ENCODE data around the gene PRIMA1.

DNA sequence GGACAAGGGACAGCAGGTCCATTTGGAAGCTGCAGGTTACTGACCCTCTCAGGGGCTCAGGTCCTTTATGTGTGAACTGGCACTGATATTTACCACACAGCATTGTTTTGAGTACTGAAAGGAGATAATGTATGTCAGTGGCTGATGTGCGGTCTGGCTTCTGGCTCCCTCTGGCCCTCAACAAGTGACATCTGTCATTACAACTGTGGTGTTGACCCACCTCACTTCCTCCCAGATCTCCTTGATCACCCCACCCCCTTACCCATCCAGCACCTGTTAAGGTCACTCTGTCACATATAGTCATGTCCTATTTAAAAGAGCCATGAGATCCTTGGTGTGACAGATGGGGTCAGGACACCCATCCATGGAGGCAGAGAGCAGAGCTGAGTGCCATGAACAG is 22.7 kb upstream of the PRIMA1 start:
- TF ChIP-seq ZNF274 (IDR thresholded peaks at IDR 0.05; ENCODE audit: insufficient read depth, insufficient read length) (no peak), ZBED1 (IDR thresholded peaks at IDR 0.05; ENCODE audit: borderline replicate concordance) (no peak), CTCF (IDR thresholded peaks at IDR 0.05 in 2 of 3, conservative IDR thresholded peaks at IDR 0.05 in 1 of 3; ENCODE audit: control insufficient read depth in 2 of 3, extremely low read depth in 1 of 3, insufficient read depth in 1 of 3, low read depth in 3 of 3, low read length in 3 of 3) (no peak), HDAC2 (IDR thresholded peaks at IDR 0.05) (no peak), EZH2 (IDR thresholded peaks at IDR 0.05; ENCODE audit: borderline replicate concordance, control insufficient read depth, low read depth, low read length) (no peak)

All from GM12878 (cell line).